ENCODE results near the gene CYP19A1. TPM values are rescaled to one million over a fixed set of nuclear protein-coding genes. Genes with fewer than 3 reads are reported as not detected.

The CYP19A1 gene
- total RNA-seq, 4 donors from 2014 or later, result not detected

DNA sequence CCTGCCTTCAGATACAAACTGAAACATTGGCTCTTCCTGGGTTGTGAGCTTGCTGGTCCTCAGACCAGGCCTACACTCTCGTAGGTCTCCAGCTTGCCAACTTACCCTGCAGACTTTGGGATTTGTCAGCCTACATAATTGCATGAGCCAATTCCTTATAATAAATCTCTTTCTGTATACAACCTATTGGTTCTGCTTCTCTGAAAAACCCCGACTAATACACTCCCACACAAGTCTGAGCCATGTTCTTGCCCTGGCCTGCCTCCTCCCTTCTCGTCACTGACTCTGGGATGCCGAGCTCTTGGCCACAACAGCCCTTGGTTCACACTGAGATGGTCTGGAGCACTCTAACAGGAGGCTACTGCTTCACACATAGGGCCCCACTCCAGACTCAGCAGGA, 9.5 kb downstream of the CYP19A1 start:
- no peak overlapping the region for H3K27ac ChIP-seq
- no peak overlapping the region for H3K4me3 ChIP-seq
- no peak for TF ChIP-seq POLR2A (IDR thresholded peaks at IDR 0.05)
- TF ChIP-seq, protein P1, sequence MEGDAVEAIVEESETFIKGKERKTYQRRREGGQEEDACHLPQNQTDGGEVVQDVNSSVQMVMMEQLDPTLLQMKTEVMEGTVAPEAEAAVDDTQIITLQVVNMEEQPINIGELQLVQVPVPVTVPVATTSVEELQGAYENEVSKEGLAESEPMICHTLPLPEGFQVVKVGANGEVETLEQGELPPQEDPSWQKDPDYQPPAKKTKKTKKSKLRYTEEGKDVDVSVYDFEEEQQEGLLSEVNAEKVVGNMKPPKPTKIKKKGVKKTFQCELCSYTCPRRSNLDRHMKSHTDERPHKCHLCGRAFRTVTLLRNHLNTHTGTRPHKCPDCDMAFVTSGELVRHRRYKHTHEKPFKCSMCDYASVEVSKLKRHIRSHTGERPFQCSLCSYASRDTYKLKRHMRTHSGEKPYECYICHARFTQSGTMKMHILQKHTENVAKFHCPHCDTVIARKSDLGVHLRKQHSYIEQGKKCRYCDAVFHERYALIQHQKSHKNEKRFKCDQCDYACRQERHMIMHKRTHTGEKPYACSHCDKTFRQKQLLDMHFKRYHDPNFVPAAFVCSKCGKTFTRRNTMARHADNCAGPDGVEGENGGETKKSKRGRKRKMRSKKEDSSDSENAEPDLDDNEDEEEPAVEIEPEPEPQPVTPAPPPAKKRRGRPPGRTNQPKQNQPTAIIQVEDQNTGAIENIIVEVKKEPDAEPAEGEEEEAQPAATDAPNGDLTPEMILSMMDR (IDR thresholded peaks at IDR 0.05), result no peak
- no peaks in the 10 kb centered on the region for H3K9me3 ChIP-seq
- no peak for DNase-seq
- H3K36me3 ChIP-seq, result no peaks in the 10 kb centered on the region
- intact Hi-C loops (cut with DNase I; ENCODE audit: low total_unique reads), result no loop called here
- no peaks in the 10 kb centered on the region for H3K4me1 ChIP-seq
- H3K27me3 ChIP-seq, result no peaks in the 10 kb centered on the region

DNA sequence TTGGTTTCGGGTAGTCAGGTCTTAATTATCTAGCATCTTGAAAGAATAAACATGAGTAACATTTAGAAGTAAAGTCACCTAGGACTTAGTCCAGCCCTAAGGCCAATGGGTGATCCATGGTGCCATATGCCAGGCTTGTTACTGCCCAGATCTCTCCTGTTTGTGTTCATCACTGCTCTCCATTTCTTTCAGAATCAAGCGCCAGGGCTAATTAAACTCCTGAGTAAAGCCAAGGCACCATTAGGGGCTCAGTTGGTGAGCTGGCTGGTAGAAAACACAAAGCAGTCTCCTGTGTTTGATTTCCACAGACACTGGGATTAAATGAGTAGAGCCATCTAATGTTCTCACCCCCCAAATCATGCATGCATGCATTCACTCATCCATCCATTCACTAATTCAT, 11.3 kb downstream of the CYP19A1 start:
- Histone ChIP-seq H3K27me3 (no peaks in the 10 kb centered on the region), H3K27ac (no peak overlapping the region), H3K4me3 (no peak overlapping the region), H3K36me3 (no peaks in the 10 kb centered on the region), H3K4me1 (no peaks in the 10 kb centered on the region), H3K9me3 (no peaks in the 10 kb centered on the region)
- TF ChIP-seq POLR2A (IDR thresholded peaks at IDR 0.05), result no peak
- TF ChIP-seq, protein P1 (IDR thresholded peaks at IDR 0.05), result no peak
- intact Hi-C loops (cut with DNase I; ENCODE audit: low total_unique reads), result no loop called here
- DNase-seq, result no peak

DNA sequence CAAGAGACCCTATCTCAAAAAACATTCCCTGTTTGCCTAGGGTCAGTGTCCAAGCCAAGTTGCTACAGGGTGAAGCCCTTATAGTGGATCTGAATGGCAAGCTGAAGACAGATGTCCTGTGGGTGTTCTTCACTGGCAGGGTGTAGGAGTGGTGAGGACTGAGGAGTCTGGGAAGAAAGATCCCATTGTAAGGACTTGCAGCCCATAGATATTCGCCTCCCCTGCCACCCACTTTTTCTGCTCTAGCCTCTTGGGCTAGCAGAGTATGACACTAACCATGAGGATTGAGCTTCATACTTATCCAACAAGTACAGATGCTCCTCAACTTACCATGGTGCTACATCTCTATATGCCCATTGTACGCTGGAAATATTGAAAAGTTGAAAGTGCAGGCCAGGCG, 13.2 kb downstream of the CYP19A1 start:
- H3K4me1 ChIP-seq, result no peaks in the 10 kb centered on the region
- intact Hi-C loops (cut with DNase I; ENCODE audit: low total_unique reads), result no loop called here

DNA sequence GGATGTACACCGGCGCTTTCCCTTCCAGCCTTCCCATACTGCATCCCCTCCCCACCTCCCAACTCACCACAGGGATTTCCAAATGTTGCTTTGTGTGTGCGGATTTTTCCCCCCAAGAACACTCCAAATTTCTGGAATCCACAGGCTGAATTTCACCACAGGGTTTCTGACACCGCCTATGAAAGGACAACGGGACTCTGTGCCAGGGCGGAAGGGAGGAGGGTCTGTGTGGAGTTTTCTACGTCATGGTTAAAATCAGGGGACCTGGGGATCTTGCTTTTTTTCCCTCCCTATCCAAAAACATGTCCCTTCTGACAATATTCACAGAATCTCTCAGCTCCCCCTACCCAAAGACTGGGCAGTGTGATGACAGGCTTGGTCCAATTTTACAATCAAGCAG, 14.6 kb downstream of the CYP19A1 start:
- intact Hi-C loops (cut with DNase I; ENCODE audit: low total_unique reads), result no loop called here
- no peaks in the 10 kb centered on the region for H3K4me1 ChIP-seq
- TF ChIP-seq, protein P1 (IDR thresholded peaks at IDR 0.05), result no peak
- TF ChIP-seq POLR2A (IDR thresholded peaks at IDR 0.05), result no peak
- DNase-seq, result no peak
- H3K9me3 ChIP-seq, result no peaks in the 10 kb centered on the region
- H3K36me3 ChIP-seq, result no peaks in the 10 kb centered on the region
- H3K4me3 ChIP-seq, result no peak overlapping the region
- H3K27me3 ChIP-seq, result no peaks in the 10 kb centered on the region
- H3K27ac ChIP-seq, result no peak overlapping the region

More for the DNA sequence above, 13.2 kb downstream of the CYP19A1 start:
- Histone ChIP-seq H3K27me3 (no peaks in the 10 kb centered on the region), H3K36me3 (no peaks in the 10 kb centered on the region), H3K27ac (no peak overlapping the region), H3K9me3 (no peaks in the 10 kb centered on the region), H3K4me3 (no peak overlapping the region)
- no peak for TF ChIP-seq POLR2A (IDR thresholded peaks at IDR 0.05)
- TF ChIP-seq, protein P1 (IDR thresholded peaks at IDR 0.05), result no peak
- DNase-seq, result no peak

DNA sequence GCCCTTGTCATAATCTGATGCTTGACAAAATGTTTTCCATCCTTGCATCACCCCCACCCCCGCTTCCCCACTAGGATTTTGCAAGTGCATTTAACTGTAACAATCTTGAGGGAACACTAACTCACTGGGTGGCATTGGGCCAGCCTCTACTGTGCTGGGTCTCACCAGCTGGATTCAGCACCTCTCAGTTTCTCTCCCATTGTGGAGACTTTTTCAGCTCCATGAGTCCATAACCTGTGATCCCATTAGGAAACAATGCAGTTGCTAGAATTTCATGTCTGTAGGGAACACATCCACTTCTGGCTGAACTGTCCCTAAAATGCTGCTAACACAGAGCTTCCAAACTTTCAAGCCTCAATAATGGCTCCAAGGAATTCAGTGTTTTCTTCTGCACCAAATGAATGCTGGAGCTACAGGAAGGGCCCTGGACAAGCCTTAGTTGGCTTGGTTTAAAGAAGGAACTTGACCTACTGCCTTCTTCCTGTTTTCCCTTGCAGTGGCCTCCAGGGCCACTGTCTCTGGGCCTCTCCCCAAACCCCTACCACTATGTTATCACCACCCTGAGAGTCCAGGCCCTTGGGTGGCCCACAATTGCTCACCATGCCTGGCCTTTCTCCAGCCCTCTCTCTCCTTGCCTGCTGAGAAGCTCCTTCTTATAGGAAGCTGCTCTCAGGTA, 15.6 kb downstream of the CYP19A1 start:
- H3K36me3 ChIP-seq, result no peaks in the 10 kb centered on the region
- no peak overlapping the region for H3K4me3 ChIP-seq
- no peak for DNase-seq
- TF ChIP-seq, protein P1 (IDR thresholded peaks at IDR 0.05), result no peak
- no peak for TF ChIP-seq POLR2A (IDR thresholded peaks at IDR 0.05)
- no peaks in the 10 kb centered on the region for H3K9me3 ChIP-seq
- intact Hi-C loops (cut with DNase I; ENCODE audit: low total_unique reads), result no loop called here
- no peaks in the 10 kb centered on the region for H3K4me1 ChIP-seq
- H3K27ac ChIP-seq, result no peak overlapping the region
- H3K27me3 ChIP-seq, result no peaks in the 10 kb centered on the region
